ENCODE measurements around the gene MAS1L. TPM values are rescaled to one million over a fixed set of nuclear protein-coding genes. Genes with fewer than 3 reads are reported as not detected.

MAS1L gene
- total RNA-seq, 1 donor from 2014 or later: not detected

DNA sequence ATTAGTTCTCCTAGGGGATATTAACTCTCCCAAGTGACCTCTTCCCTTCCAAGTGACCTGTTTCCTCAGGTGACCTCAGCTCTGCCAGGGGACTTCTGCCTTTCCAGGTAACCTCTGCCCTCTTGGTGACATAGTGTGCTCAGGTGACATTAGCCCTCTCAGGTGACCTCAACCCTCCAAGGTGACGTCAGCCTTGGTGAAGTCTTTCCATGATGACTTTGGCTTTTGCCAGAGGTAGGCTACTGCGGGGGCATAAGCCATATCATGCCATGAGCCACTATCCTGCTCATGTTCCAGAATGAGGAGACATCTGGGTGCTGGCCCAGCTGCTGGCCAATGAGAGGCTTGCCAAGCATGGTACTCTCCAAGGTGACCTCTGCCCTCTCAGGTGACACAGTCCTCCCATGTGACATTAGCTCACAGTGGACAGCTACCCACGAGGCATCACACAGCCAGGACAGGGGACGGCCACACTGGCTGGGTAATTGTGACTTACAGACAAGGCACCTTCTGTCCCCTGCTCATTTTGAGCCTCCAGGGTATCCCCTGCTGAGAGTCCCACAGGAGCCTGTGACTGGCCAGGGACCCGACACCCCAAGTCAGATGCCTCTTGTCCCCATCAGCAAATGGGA lies 40.7 kb upstream of the MAS1L start:
- Histone ChIP-seq H3K4me3 (no peak overlapping the region), H3K9me3 (ENCODE audit: low read depth) (peaks cover 3% of the 10 kb centered on the region), H3F3A (ENCODE audit: low read depth) (no peaks in the 10 kb centered on the region), H4K20me1 (ENCODE audit: low read depth) (no peaks in the 10 kb centered on the region), H2AFZ (replicated peaks) (no peak overlapping the region), H3K27me3 (no peaks in the 10 kb centered on the region), H3K4me1 (peaks cover 5% of the 10 kb centered on the region), H3K9ac (no peak overlapping the region), H3K4me2 (no peak overlapping the region), H3K27ac (no peak overlapping the region), H3K36me3 (no peaks in the 10 kb centered on the region), H3K79me2 (ENCODE audit: low read depth) (no peaks in the 10 kb centered on the region)
- peaks cover 4% of the 10 kb centered on the region for H3K9me3 Mint-ChIP-seq
- no peak for TF ChIP-seq EZH2phosphoT487 (IDR thresholded peaks at IDR 0.05)
- TF ChIP-seq, protein P1, sequence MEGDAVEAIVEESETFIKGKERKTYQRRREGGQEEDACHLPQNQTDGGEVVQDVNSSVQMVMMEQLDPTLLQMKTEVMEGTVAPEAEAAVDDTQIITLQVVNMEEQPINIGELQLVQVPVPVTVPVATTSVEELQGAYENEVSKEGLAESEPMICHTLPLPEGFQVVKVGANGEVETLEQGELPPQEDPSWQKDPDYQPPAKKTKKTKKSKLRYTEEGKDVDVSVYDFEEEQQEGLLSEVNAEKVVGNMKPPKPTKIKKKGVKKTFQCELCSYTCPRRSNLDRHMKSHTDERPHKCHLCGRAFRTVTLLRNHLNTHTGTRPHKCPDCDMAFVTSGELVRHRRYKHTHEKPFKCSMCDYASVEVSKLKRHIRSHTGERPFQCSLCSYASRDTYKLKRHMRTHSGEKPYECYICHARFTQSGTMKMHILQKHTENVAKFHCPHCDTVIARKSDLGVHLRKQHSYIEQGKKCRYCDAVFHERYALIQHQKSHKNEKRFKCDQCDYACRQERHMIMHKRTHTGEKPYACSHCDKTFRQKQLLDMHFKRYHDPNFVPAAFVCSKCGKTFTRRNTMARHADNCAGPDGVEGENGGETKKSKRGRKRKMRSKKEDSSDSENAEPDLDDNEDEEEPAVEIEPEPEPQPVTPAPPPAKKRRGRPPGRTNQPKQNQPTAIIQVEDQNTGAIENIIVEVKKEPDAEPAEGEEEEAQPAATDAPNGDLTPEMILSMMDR (IDR thresholded peaks at IDR 0.05): no peak
- no peak for TF ChIP-seq EZH2 (IDR thresholded peaks at IDR 0.05)
- no peak for DNase-seq (ENCODE audit: low spot score)
- H3K4me1 Mint-ChIP-seq: no peaks in the 10 kb centered on the region
- no peak overlapping the region for H3K27ac Mint-ChIP-seq
- no peaks in the 10 kb centered on the region for H3K36me3 Mint-ChIP-seq
- no peaks in the 10 kb centered on the region for H3K27me3 Mint-ChIP-seq (ENCODE audit: insufficient read depth, low read depth)
- no peak overlapping the region for H3K4me3 Mint-ChIP-seq

GRCh38 chr6:29527564-29527963 lies 39.8 kb upstream of the MAS1L start:
- H3K4me1 Mint-ChIP-seq: no peaks in the 10 kb centered on the region
- Histone ChIP-seq H3K4me1 (peaks cover 5% of the 10 kb centered on the region), H3F3A (ENCODE audit: low read depth) (no peaks in the 10 kb centered on the region), H4K20me1 (ENCODE audit: low read depth) (no peaks in the 10 kb centered on the region), H3K4me3 (no peak overlapping the region), H2AFZ (replicated peaks) (no peak overlapping the region), H3K9ac (no peak overlapping the region), H3K79me2 (ENCODE audit: low read depth) (no peaks in the 10 kb centered on the region), H3K36me3 (no peaks in the 10 kb centered on the region), H3K27me3 (no peaks in the 10 kb centered on the region), H3K4me2 (no peak overlapping the region), H3K9me3 (ENCODE audit: low read depth) (peaks cover 11% of the 10 kb centered on the region), H3K27ac (no peak overlapping the region)
- H3K4me3 Mint-ChIP-seq: no peak overlapping the region
- H3K27ac Mint-ChIP-seq: no peak overlapping the region
- TF ChIP-seq EZH2phosphoT487 (IDR thresholded peaks at IDR 0.05) (no peak), EZH2 (IDR thresholded peaks at IDR 0.05) (no peak)
- TF ChIP-seq, protein P1 (IDR thresholded peaks at IDR 0.05): no peak
- peaks cover 8% of the 10 kb centered on the region for H3K9me3 Mint-ChIP-seq
- H3K27me3 Mint-ChIP-seq (ENCODE audit: insufficient read depth, low read depth): no peaks in the 10 kb centered on the region
- no peaks in the 10 kb centered on the region for H3K36me3 Mint-ChIP-seq
- no peak for DNase-seq (ENCODE audit: low spot score)

GRCh38 chr6:29527126-29527525 lies 39.4 kb upstream of the MAS1L start:
- no peak for DNase-seq (ENCODE audit: low spot score)
- no peaks in the 10 kb centered on the region for H3K79me2 ChIP-seq (ENCODE audit: low read depth)
- H3K9me3 Mint-ChIP-seq: peaks cover 8% of the 10 kb centered on the region

More at GRCh38 chr6:29527126-29527525, 39.4 kb upstream of the MAS1L start:
- Mint-ChIP-seq H3K27me3 (ENCODE audit: insufficient read depth, low read depth) (no peaks in the 10 kb centered on the region), H3K36me3 (no peaks in the 10 kb centered on the region), H3K4me1 (no peaks in the 10 kb centered on the region), H3K27ac (no peak overlapping the region), H3K4me3 (no peak overlapping the region)
- Histone ChIP-seq H3K27ac (no peak overlapping the region), H3K36me3 (no peaks in the 10 kb centered on the region), H3K9ac (no peak overlapping the region), H4K20me1 (ENCODE audit: low read depth) (no peaks in the 10 kb centered on the region), H3K9me3 (ENCODE audit: low read depth) (peaks cover 14% of the 10 kb centered on the region), H3K4me2 (no peak overlapping the region), H3F3A (ENCODE audit: low read depth) (no peaks in the 10 kb centered on the region), H3K4me1 (peaks cover 5% of the 10 kb centered on the region), H2AFZ (replicated peaks) (no peak overlapping the region), H3K4me3 (no peak overlapping the region), H3K27me3 (no peaks in the 10 kb centered on the region)
- TF ChIP-seq, protein P1 (IDR thresholded peaks at IDR 0.05): no peak
- TF ChIP-seq EZH2phosphoT487 (IDR thresholded peaks at IDR 0.05) (no peak), EZH2 (IDR thresholded peaks at IDR 0.05) (no peak)

All from neural progenitor cell (in vitro differentiated cells).